ENCODE data around the gene MON1A.
"Not testable (repeated sequence)": the region's sequence is repeated elsewhere in the genome, so short reads cannot be mapped to it uniquely, and the experiment has no call there.

MON1A gene

DNA sequence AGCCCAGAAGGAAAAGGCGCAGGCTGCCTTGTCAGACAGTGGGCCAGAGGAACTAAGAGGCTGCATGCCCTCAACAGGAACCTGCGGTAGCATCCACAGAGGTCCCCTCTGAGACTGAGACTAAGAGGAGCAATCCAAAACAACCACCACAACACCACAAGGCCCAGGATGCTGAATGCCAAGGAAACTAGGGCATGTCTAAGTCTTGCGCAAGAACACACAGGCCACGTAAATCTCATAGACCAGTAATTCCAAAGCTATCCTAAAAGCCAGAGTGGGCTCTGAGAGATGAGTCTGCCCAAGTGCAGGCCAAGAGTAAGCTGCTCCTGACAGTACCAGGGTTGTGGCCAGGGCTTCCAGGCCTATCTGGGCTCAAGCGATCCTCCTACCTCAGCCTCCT lies 12.9 kb downstream of the MON1A start:
- DNase-seq, result no peak

DNA sequence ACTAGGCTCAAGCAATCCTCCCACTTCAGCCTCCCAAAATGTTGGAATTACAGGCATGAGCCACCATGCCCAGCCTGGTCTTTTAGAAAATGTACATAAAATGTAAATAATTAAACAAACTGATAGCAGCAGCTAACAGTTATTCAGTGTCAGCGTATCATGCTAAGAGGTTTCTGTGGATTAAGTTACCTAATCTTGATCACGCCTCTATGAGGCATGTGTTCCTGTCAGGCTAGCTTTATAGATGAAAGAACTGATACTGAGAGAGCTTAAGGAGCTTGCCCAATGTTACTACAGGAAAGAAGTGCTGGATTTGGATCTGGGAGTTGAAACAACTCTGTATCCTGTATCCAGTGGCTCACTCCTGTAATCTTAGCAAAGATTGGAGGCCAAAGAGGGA lies 14.7 kb downstream of the MON1A start:
- no peak for DNase-seq

DNA sequence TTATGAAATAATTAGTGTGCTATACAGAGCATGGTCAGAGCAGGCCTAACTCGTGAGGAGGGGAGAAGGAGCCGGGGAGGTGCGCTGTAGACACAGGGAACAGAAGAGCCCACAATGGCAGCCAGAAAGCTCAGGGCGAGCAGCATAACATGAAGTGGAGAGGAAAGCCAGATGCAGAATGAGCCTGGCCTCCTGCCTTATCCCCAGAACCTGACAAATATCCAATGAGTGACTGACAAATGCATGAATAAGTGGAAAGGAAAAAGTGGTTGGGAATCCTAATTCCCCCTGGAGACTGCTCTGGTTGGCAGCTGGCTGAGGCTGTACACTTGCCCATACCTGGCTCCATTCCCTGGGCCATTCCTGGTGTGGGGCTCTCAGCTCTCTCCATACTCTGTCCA lies 16.7 kb downstream of the MON1A start:
- no peak for DNase-seq

DNA sequence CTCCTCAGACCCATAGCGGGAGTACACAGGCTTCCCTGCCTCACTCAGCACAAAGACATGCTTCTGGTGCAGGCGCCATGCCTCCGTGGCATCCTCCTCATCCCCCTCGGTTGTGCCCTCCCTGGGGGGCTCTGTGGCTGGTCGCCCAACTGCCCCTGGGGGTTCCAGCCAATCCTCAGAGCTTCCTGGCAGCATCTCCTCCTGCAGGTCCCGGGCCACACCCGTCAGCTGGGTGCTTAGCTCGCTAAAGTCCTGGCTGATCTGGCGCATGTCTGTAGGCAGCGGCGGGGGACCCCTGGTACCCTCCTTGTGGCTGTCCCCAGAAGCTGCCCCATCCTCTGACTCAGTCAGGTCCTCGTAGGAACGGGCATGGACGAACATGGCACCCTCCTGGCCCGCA lies 18.0 kb downstream of the MON1A start:
- no peak for DNase-seq

DNA sequence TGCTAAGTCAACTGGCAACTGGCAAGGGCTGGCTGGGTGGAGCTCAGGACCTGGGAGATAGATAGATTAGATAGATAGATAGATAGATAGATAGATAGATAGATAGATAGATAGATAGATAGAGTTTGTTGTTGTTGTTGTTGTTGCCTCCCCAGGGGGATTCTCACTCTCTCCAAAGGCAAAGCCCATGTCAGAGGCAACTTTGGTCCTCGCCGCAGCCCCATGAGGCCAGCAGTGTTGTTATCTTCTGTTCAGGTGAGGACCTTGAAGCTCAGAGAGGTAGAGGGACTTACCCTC lies 18.5 kb downstream of the MON1A start:
- no peak for DNase-seq

DNA sequence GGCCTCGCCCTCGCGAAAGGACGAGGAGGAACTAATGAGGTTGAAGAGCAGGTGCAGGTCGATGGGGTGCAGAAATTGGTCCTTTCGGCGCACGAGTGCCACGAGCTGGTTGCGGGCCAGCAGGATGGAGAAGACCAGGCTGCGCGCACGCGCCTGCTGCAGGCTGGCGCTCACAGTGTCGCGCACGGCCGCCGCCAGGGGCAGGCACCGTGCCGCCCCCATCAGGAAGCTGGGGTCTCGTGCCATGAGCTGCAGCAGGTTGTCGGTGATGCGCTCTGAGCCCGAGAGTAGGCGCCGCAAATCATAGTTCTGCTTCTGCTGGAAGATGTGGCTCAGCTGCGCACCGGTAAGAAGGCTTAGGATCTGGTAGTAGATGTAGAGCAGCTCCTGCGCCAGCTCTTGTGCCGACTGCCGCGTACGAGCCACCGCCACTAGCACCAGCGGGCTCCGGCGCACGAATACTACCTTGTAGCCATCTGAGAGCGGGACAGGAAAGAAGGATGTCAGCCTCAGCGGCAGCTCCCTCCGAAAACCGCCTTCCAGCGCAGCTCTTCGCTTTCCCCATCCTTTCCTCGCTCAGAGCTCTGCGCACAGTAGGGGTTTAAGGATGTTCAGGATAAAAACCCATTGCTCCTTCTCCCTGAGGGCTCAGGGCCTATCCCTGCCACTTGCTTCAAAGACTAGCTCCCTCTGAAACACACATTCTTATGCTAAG lies 19.0 kb downstream of the MON1A start:
- DNase-seq, result no peak

DNA sequence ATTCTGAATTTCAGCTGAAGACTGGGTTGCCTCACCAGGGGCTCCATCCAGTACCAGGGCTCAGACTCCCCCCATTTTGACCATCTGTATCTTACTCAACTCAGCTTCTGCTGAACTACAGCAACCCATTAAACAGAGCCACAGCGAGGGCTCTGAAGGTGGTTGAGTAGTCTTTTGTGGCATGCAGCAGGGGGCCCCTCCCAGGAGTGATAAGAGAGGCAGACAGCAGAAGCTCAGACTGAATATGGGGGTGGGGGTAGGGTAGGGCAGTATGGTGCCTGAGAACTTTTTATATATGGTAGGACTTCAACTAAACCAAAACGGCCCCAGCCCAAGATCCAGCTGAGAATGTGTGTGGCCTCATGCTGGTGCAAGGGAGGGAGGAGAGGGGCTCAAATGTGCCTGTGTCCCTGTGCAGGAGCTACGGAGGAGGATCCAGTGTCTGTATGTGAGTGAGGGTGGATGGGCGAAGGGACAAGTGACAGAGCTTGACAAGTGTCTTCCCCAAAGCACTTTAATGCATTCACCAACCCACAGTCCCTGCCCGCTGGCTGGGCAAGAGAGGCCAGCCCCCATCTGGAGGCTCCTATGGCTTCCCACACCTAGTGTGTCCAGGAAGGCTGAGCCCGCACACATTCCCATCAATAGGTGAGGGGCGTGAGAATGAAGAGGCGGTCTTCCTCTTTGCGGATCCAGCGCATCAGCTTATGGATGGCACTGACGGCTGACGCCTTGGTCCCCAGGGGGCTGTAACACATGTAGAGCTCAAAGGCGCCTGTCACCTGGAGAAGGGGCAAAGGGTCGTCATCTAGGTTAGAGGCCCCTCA lies 21.0 kb downstream of the MON1A start:
- DNase-seq, result no peak

DNA sequence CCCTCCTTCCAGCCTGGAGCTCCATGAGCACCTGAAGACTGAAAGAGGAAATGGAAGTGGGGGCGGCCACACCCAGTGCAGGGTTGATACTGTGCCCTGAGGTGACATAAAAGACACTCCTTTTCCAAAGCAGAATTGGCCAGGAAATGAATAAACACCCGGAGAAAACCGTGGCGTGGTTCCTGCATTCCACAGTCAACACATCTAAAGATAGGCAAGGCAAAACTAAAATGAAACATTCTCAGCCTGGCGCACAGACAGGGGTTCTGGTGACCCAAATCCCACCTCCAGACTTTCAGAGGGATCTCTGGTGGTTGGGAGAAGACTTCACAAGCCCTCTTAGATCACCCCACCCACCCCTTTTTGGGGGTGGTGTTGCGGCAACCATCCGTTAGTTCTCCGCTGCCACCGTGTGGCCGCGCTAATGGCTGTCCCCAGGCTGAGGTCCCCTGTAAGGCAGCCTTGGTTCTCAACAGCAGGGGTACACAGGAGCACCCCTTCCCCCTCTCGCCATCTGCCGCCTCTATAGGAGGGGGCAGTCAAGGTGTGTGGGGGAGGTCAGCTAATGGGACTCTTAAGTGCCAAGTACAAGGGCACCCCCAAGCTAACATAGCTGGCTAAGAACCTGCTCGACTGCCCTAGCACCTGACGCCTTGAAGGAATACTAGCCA lies 23.4 kb downstream of the MON1A start:
- peak; percentile 68 for DNase-seq

DNA sequence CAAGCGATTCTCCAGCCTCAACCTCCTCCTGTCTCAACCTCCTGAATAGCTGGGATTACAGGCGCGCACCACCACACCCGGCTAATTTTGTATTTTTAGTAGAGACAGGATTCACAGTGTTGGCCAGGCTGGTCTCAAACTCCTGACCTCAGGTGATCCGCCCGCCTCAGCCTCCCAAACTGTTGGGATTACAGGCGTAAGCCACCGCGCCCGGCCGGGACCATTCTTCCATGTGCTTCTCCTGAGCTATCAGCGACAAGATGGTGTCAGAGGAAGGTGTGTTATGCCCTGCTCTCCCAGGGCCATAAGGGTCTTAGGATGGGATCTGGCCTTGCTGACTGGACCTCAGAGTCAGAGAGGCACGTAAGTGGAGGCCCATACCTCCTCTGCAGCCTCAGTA lies 25.2 kb downstream of the MON1A start:
- not testable (repeated sequence) for DNase-seq

DNA sequence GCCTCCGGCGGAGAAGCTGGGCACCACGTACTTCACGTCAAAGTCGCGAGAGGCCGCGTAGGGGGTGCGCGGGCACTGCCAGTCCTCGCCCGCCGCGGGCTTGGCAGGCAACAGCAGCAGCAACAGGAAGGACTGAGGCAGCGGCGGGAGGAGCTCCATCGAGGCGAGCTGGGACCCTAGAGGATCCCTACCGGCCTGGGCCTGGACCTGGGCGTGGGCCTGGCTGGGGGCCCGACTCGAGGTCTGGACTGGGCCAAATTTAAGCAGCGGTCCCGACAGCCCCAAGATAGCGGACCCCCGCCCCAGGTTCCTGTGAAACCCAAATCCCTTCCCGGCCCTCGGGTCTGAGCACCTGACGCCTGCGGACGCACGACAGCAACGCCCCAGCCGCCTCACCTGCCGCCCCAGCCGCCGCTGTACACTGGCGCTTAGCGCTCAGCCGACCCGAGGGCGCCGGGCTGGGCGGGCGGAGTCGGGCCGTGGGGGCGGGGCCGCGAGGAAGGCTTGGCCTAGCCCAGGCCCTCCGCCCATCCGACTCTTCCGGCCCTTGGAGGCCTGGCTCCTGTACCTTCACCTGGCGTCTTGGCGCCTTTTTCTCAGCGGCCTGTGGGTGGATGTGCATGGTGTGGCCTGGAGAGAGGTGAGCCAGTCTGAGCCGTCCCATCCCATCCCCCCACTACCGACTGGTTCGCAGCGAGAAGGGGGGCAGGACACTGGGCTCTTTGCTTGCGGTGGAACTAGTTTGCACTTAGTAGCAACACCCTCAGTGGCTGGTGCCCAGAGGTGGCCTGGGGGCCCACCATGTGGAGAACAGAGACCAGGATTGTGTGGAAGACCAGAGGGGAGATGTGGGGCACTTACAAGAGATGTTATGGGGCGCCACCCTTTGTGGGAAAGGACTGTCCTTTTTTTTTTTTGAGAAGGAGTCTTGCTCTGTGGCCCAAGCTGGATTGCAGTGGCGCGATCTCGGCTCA lies 25.9 kb downstream of the MON1A start, which contains the start of gene MST1R:
Gene MST1R (minus strand): TSS at position 423 of the 974 bp plus-strand sequence. CDS start 264 bp downstream, at position 159.
- DNase-seq, result peak; percentile 92

DNA sequence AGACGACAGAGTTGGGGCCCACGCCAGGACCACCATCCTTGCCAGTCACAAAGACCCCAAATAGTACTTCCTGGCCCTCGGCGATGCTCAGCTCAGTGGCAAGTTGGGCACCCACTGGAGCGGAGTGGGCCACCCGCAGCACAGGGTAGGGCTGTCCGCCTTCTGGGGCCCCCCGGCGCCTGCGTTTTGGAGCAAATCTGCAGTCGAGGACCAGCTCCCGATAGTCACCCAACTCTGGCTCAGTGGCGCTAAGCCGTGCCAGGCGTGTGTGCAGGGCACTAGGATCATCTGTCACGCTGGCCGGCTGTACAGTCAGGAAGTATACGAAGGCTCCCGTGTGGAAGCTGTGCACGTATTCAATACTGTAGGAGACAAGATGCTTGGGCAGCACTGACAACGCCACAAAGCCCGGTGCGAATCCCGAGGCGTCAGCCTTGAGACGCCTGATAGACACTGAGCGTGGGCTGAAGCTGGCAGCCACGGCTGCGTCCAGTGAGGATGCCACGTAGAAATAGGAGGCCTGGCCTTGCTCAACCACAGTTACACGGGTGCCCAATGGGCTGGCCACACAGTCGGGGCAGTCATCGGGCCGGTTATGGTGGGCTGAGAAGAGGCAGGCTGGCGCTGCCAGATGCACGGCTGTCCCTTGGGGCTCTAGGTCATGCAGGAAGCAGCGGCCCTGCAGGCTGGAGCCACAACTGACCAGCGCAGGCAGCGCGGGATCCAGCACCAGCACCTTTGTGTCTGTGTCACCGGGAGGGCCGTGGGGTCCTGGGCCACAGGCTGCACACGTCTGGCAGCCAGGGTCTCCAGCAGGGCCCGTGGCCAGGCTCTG lies 26.9 kb downstream of the MON1A start:
- DNase-seq, result no peak

DNA sequence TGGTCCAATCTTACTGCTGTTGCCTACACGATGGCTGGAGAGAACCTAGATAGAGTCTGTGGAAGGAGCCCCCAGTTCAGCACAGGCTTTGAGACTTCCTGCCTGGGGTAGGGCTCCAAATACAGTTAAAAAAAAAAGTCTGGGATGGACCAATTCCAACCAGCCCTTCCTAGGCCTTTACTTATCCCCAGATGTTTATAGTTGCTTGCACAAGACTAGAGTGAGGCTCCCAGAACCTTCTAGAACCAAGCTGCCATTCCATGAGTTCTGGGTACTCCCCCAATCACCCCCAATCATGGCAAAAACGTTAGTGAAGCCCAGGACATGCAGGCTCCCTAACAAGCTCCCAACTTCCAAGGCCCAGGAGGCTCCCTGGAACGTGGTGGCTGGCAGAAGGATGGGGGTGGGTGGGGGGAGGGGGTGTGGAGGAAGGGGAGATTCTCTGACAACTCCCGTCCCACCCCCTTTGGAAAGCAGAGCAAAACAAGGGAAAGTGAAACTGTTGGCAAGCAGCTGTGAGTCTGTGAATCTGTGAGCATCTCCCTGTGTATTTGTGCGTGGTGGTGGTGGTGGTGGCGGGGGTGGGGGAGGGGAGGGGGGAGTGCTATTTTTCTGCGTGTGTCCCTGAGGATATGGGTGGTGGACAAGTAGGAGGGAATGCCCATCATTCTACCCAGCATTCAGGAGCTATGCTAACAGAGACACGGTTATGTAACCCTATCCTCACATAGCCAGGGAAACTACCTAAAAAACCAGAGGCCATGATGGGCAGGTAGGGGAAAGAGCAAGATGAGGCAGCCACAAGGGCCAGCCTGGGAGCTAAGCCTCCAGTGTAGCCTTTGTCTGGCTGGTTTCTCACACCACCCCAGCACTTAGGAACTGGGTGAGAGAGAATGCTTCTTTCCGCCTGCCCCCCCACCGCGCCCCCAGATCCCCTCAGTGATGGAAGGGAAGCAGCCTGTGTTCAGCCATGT lies 28.0 kb downstream of the MON1A start:
- DNase-seq, result no peak

DNA sequence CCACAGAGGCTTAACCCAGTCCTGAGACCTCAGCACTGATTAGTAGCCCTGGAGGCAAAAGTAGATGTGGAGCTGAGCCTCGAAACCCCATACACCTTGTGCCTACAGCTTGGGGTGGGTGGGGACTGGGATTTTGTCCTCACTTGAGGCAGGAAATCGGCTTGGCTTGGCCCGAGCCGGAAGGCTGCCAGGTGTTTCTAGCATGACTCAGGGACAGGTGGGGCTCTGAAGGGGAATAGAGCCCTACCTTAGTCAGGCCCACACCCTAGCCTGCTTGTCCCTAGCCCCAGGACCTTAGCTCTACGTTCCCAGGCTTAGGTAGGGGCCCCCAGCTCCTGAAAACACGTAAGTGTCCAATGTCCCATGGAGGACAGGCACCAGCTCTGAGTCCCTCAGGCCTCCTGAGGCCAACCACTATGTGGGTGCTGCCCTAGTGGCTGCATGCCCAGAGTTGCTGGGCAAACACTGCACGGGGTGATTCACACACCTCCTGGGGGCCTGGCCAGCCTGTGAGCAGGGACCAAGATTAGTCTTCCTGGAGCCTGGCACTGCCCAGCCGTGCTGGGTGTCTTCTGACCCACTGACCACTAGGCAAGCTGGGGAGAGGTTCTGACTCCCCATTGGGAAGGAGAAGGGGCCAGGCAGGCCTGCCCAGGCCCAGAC lies 29.0 kb downstream of the MON1A start:
- DNase-seq, result no peak

DNA sequence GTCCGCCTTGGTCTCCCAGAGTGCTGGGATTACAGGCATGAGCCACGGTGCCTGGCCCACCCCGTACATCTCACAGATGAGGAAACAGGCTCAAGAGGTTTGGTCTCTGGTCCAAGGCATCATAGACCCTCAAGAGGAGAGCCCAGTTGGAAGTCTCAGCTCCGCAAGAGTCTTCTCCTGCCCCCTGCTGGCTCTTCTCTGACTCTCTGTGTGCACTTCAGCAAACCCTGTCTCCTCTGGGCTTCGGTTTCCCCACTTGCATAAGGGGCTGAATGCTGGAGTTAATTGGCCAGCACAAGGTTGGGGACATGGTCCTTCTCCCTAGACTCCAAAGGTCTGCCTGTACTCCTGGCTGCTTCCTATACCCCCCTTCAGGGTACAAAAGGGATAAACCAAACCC lies 29.8 kb downstream of the MON1A start:
- peak; percentile 19 for DNase-seq

DNA sequence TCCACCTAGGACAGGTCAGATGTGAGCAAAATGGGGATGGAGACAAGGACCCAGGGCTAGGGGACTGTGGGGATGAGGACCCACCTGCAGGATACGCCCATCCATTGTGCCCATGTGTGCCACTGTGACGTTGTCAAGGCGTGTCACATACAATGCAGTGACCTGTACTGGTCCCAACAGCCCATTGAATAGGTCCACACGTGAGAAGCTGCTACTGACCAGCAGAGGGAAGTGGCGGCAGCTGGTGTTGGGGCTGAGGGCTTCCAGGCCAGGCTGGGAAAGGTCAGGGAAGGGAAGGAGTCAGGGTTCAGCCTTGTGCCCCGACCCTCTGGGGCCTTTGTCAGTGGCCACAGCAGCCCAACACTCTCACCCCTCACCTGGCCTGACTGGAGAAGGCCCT lies 30.6 kb downstream of the MON1A start:
- no peak for DNase-seq

DNA sequence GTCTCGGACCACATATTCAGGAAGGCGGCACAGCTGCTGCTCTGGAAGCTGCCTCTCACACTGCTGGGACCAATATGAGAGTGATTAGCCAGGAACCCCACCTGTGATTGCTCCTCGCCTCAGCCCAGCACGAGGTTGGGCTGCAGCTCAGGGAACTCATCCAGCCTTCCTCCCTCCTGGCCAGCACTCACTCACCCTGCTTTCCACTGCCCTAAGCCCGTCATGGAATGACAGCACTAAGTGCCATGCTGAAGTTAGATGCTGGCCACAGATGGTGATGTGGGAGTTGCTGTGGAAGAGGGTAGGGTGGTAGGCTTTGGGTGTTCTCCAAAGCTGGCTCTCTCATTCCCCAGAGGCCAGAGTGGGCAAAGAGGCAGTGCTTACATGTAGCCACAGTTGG lies 33.3 kb downstream of the MON1A start:
- no peak for DNase-seq

DNA sequence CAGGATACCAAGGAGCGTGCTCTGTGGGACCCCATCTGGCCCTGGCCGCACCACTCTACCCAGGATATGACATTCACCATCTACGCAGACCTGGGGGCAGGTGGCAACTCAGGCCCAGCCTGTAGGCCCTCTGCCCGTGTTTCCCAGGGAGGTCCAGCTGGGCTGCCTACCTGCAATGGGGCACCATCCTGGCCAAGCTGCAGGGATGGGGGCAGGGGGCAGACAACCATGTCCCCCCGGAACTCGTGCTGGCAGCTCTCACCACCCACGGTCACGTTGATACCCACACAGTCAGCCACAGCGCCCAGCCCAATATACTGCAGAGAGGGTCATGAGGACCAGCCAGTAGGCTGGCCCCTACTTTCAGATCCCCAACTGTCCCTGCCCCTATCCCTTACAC lies 33.8 kb downstream of the MON1A start:
- DNase-seq, result no peak

DNA sequence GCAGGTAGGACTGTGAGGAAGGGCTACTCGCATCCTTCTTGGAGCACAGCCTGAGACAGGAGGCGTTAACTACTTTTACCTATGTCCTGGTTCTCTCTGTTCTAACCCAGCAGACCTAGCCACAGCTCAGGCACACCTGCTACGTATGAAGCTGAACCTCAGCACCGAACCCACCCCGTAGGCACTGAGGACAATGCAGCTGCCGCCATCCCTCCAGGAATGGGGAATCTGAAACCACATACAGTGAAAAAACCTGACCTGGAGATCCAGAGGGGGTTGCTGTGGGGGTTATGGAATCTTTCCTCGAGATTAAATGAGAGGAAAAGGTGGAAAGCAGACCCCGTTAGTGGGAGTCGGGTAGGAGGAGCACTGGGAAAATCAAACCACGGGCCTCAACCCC lies 40.3 kb downstream of the MON1A start:
- no peak for DNase-seq

DNA sequence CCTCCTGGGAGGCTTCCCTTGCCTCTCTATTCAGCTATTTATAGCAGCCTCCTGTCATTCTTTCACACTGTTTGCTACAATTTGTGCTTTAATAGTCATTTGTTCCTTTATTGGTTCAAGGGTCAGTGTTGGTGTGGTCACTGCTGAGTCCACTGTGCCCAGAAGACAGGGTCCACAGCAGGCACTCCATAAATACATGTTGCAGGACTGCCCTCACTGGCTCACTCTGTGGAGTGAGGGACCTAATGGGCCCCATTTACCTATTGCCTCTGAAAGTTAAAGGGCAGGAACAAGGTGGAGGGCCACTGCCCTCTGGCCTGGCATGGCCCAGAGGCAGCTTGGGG lies 42.7 kb downstream of the MON1A start:
- DNase-seq, result no peak

DNA sequence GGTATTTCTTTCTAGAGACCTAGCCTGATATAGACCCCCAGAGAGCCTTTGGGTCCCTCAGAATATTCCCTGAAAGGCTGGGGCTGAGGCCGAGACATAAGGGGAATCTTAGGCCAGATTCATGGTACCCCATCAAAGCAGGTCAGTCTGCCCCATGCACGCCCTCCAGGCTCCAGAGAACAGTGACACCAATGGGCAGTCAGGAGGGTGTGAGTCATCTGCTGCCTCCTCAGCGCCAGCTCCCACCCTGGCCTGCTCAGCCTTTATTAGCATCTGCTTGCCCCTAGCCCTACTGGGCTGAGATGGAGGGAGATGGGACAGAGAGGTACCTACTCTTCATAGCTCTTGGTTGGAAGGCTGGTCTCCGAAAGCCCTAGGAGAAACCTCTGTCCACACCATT lies 45.6 kb downstream of the MON1A start:
- no peak for DNase-seq
